Kidney (tissue), 14 donors: ENCODE results near the gene CDKL4. TPM values are rescaled to one million over a fixed set of nuclear protein-coding genes. Genes with fewer than 3 reads are reported as not detected.
"Not testable (repeated sequence)": the region's sequence is repeated elsewhere in the genome, so short reads cannot be mapped to it uniquely, and the experiment has no call there.

Source experiments
- DNase-seq, 5 donors: peaks; one replicate each; pipeline ENCODE4 v3.0.0-alpha.2; 2013 to 2020
- FAIRE-seq: peaks from 2 replicates; lab custom pipeline; 2012; peaks lifted over from hg19 to GRCh38; lab: Jason Lieb, UNC
- H3K27ac ChIP-seq, 2 donors: one replicate each; pipeline ENCODE4 v1.7.0; 2013; ENCODE audit warnings: low read depth in 2 of 2, low read length in 2 of 2, inconsistent platforms in 1 of 2
- H3K27me3 ChIP-seq: one replicate; pipeline ENCODE4 v1.7.1; 2013; ENCODE audit warnings: low read length, inconsistent platforms; ENCODE audit not compliant: control insufficient read depth, insufficient read depth
- H3K36me3 ChIP-seq, 3 donors: one replicate each; pipeline versions ENCODE4 v1.7.0 to v1.7.1; 2013; ENCODE audit warnings: low read length in 3 of 3, control low read depth in 1 of 3, inconsistent platforms in 1 of 3; ENCODE audit not compliant: insufficient read depth in 3 of 3, control insufficient read depth in 2 of 3
- H3K4me1 ChIP-seq, 3 donors: one replicate each; pipeline versions ENCODE4 v1.7.0 to v1.7.1; 2013; ENCODE audit warnings: low read length in 3 of 3, inconsistent platforms in 1 of 3, low read depth in 1 of 3; ENCODE audit not compliant: control insufficient read depth in 2 of 3, insufficient read depth in 2 of 3
- H3K4me3 ChIP-seq, 3 donors: one replicate each; pipeline versions ENCODE4 v1.7.0 to v1.8.1; 2013; ENCODE audit warnings: low read length in 3 of 3, control low read depth in 1 of 3, inconsistent platforms in 1 of 3
- H3K9ac ChIP-seq, 3 donors: one replicate each; pipeline versions ENCODE4 v1.7.0 to v1.7.1; 2013; ENCODE audit warnings: low read length in 3 of 3, control low read depth in 1 of 3, inconsistent platforms in 1 of 3
- H3K9me3 ChIP-seq, 3 donors: one replicate each; pipeline versions ENCODE4 v1.7.0 to v1.7.1; 2013; ENCODE audit warnings: low read length in 3 of 3, control low read depth in 1 of 3, inconsistent platforms in 1 of 3; ENCODE audit not compliant: control insufficient read depth in 2 of 3, insufficient read depth in 1 of 3
- intact Hi-C: fragments of 100-400 bp; cut with DNase I; formaldehyde crosslinking; loops from one replicate; pipeline ENCODE4 v1.11.1; 2022
- polyA plus RNA-seq: library from polyadenylated mRNA; stranded (reverse); fragments of 350-450 nt; fragmentation: Illumina TruSeq; extraction: RNeasy Lipid Tissue Mini Kit (QIAGEN cat#74804); gene quantifications from one replicate; pipeline ENCODE4 v1.2.3, GENCODE V29; 2014; ENCODE audit warnings: low read depth, low replicate concordance; ENCODE audit not compliant: insufficient read depth
- total RNA-seq: library from RNA; stranded (reverse); fragmentation: NEBNext Ultra II Directional; extraction: Animal tissue kit (Norgen Biotek cat#: 25700); gene quantifications from one replicate; pipeline ENCODE4 v1.2.1, GENCODE V29; 2021
- TF ChIP-seq, protein P1 (sequence below): IDR thresholded peaks from 3 replicates; pipeline ENCODE4 v1.5.1; 2012; ENCODE audit warnings: mild to moderate bottlenecking, moderate library complexity, borderline replicate concordance; ENCODE audit not compliant: insufficient read depth; ENCODE audit errors: extremely low read depth
- donor health status: control.
- donor health status: control.
- donor health status: control.
- donor health status: control.
- donor health status: control.
- donor health status: DM: yes; HTN: yes; CAD: no.
- donor health status: Normal renal cell carcinoma (clear cell type).

CDKL4 gene
- total and polyA plus RNA-seq, 2 donors from 2014 or later, result 1.2 TPM; not detected in 1

DNA sequence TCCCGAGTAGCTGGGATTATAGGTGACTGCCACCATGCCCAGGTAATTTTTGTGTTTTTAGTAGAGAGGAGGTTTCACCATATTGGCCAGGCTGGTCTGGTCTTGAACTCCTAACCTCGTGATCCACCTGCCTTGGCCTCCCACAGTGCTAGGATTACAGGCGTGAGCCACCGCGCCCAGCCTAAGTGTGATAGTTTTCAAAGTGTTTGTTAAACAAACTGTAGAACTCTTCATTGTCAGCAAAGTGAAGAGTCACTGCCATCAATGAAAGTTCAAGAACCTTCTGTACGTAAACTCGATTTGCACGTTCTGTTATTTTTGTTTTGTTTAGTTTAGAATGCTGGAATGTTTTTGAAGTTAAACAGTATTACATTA, 104.9 kb downstream of the CDKL4 start:
- intact Hi-C loops, result no loop called here
- H3K27ac ChIP-seq, result no peak overlapping the region
- FAIRE-seq, result no peak

GRCh38 chr2:39138187-39138836, 105.5 kb downstream of the CDKL4 start:
- H3K4me3 ChIP-seq, H3K9ac ChIP-seq, H3K9me3 ChIP-seq, FAIRE-seq, H3K27ac ChIP-seq, H3K27me3 ChIP-seq, DNase-seq, intact Hi-C loops, H3K4me1 ChIP-seq, H3K36me3 ChIP-seq: not testable (repeated sequence)

More for the DNA sequence above, 104.9 kb downstream of the CDKL4 start:
- no peaks in the 10 kb centered on the region for H3K36me3 ChIP-seq
- H3K4me3 ChIP-seq, result no peak overlapping the region
- H3K4me1 ChIP-seq, result no peaks in the 10 kb centered on the region
- no peak for DNase-seq
- no peaks in the 10 kb centered on the region for H3K27me3 ChIP-seq
- no peak overlapping the region for H3K9ac ChIP-seq
- H3K9me3 ChIP-seq, result no peaks in the 10 kb centered on the region
- TF ChIP-seq, protein P1, sequence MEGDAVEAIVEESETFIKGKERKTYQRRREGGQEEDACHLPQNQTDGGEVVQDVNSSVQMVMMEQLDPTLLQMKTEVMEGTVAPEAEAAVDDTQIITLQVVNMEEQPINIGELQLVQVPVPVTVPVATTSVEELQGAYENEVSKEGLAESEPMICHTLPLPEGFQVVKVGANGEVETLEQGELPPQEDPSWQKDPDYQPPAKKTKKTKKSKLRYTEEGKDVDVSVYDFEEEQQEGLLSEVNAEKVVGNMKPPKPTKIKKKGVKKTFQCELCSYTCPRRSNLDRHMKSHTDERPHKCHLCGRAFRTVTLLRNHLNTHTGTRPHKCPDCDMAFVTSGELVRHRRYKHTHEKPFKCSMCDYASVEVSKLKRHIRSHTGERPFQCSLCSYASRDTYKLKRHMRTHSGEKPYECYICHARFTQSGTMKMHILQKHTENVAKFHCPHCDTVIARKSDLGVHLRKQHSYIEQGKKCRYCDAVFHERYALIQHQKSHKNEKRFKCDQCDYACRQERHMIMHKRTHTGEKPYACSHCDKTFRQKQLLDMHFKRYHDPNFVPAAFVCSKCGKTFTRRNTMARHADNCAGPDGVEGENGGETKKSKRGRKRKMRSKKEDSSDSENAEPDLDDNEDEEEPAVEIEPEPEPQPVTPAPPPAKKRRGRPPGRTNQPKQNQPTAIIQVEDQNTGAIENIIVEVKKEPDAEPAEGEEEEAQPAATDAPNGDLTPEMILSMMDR, result no peak

DNA sequence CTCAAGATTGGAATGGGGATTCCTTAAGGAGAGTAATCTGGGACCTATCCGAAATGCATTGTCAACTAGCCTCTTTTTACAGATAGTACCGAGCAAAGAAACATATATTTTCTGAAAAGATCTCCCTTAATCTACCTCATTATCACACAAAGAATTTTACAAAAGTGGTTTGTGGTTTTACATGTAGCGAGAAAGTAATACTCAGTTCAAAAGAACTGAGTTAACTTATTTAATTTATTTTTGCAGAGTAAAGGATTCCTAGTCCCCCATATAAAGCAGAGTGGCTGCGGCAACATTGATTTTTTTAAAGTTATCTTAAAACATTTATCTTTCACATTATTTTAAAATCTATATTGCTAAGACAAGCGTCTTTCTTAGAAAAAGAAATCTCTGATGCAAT, 107.0 kb downstream of the CDKL4 start:
- Histone ChIP-seq H3K4me3 (no peak overlapping the region), H3K27ac (no peak overlapping the region), H3K4me1 (no peaks in the 10 kb centered on the region), H3K9ac (no peak overlapping the region), H3K9me3 (no peaks in the 10 kb centered on the region), H3K27me3 (no peaks in the 10 kb centered on the region), H3K36me3 (no peaks in the 10 kb centered on the region)
- no peak for FAIRE-seq
- intact Hi-C loops, result no loop called here
- TF ChIP-seq, protein P1, result no peak
- DNase-seq, result no peak

DNA sequence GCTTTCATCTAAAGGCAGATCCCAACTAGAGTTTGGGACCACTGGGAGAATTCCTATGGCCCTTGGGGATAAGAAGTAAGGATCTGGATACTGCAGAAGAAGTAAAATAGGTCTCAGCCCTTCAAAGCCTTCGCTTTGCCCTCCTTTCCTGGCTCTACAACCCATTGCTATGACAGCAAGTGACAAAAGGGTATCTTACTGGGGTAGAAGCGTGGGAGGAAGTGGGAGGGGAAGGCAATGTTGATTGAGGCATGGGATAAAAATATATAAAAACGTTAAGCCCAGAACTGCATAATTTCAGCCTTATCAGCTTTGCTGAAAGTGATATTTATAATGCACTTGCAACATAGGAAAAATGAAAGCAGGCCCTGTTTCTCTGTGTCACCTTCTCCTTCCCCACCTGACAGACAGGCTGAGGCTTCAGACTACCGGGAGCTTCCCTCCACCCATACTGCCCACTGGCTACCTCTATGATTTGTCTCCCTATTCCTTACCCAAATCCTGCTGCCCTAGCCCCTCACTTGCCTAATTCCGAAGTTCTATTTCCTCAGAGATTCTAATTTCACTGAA, 108.0 kb downstream of the CDKL4 start:
- intact Hi-C loops, result no loop called here
- Histone ChIP-seq H3K9me3 (no peaks in the 10 kb centered on the region), H3K9ac (no peak overlapping the region), H3K27me3 (no peaks in the 10 kb centered on the region), H3K36me3 (no peaks in the 10 kb centered on the region), H3K27ac (no peak overlapping the region), H3K4me1 (no peaks in the 10 kb centered on the region), H3K4me3 (no peak overlapping the region)
- TF ChIP-seq, protein P1, result no peak
- no peak for DNase-seq
- no peak for FAIRE-seq
